ENCODE measurements around the gene RNF208.
"Not testable (repeated sequence)": the region's sequence is repeated elsewhere in the genome, so short reads cannot be mapped to it uniquely, and the experiment has no call there.

The RNF208 gene

GRCh38 chr9:137243626-137244485, 21.8 kb upstream of the RNF208 start:
- CTCF ChIA-PET = interaction anchor here (0.6 to 2.5 kb wide), 4 partner anchors 9 to 148 kb away, joined by 3 to 10 read pairs (median 4); partner anchors contain the start of gene NELFB
- POLR2A ChIA-PET = interaction anchor here (1.0 to 6.8 kb wide), 5 partner anchors 10 to 157 kb away, joined by 3 to 124 read pairs (median 4); partner anchors contain the start of genes MAN1B1, NELFB and STPG3
- no peak for TF ChIP-seq CTCF (IDR thresholded peaks at IDR 0.05; ENCODE audit: control extremely low read depth, extremely low read depth, low read depth, missing control alignments)
- DNase-seq (ENCODE audit: extremely low spot score) = no peak

- ChIA-PET CTCF (interaction anchor here (0.9 to 2.5 kb wide), 2 partner anchors 12 to 15 kb away, joined by 4 to 10 read pairs; partner anchors contain the start of genes NELFB and RNF224), POLR2A (interaction anchor here (1.0 to 6.8 kb wide), 7 partner anchors 11 to 156 kb away, joined by 3 to 124 read pairs (median 4); partner anchors contain the start of genes MAN1B1, NELFB, NRARP and STPG3)
- DNase-seq (ENCODE audit: extremely low spot score) = not testable (repeated sequence)
These were observed 21.2 kb upstream of the RNF208 start for GRCh38 chr9:137243266-137243625.

- POLR2A ChIA-PET = interaction anchor here (0.5 to 6.8 kb wide), 19 partner anchors 11 to 436 kb away, joined by 3 to 124 read pairs (median 4); partner anchors contain the start of genes MAN1B1, NDOR1, NELFB and NRARP
- TF ChIP-seq CTCF (IDR thresholded peaks at IDR 0.05; ENCODE audit: control extremely low read depth, extremely low read depth, low read depth, missing control alignments) = no peak
- DNase-seq (ENCODE audit: extremely low spot score) = no peak
- CTCF ChIA-PET = interaction anchor here (0.8 to 2.5 kb wide), 6 partner anchors 11 to 127 kb away, joined by 3 to 10 read pairs (median 3); partner anchors contain the start of genes NELFB and RNF224
These were observed 20.5 kb upstream of the RNF208 start for GRCh38 chr9:137242269-137243203.

- CTCF ChIA-PET = interaction anchor here (0.8 to 8.0 kb wide), 10 partner anchors 12 to 212 kb away, joined by 3 to 92 read pairs (median 4); partner anchors contain the start of genes CYSRT1, NELFB, RNF208 and RNF224
- POLR2A ChIA-PET = interaction anchor here (0.8 to 6.8 kb wide), 27 partner anchors 8 to 436 kb away, joined by 3 to 124 read pairs (median 4); partner anchors contain the start of genes CYSRT1, NDOR1, NELFB and RNF224
- peak; percentile 64 for DNase-seq (ENCODE audit: extremely low spot score)
- TF ChIP-seq CTCF (IDR thresholded peaks at IDR 0.05; ENCODE audit: control extremely low read depth, extremely low read depth, low read depth, missing control alignments) = no peak
These were observed 19.6 kb upstream of the RNF208 start for GRCh38 chr9:137241490-137242268.

GRCh38 chr9:137240841-137241489, 18.9 kb upstream of the RNF208 start, which contains the start of gene TUBB4B:
Gene TUBB4B, plus strand, starts transcription at chr9:137241287. Its CDS starts 74 bp downstream, at chr9:137241361.
- ChIA-PET POLR2A (interaction anchor here (0.5 to 6.8 kb wide), 41 partner anchors 9 to 293 kb away, joined by 3 to 124 read pairs (median 5); partner anchors contain the start of genes ANAPC2, CYSRT1, EXD3 and MAN1B1), CTCF (interaction anchor here (0.8 to 8.0 kb wide), 10 partner anchors 11 to 212 kb away, joined by 3 to 92 read pairs (median 4); partner anchors contain the start of genes CYSRT1, EXD3, LRRC26 and NELFB)
- peak; percentile 99 for DNase-seq (ENCODE audit: extremely low spot score)
- no peak for TF ChIP-seq CTCF (IDR thresholded peaks at IDR 0.05; ENCODE audit: control extremely low read depth, extremely low read depth, low read depth, missing control alignments)

All from GM10248 (cell line).